Astrocyte (in vitro differentiated cells and primary cell): Measurements from ENCODE around the gene TNFRSF13B.
"Not testable (repeated sequence)": the region's sequence is repeated elsewhere in the genome, so short reads cannot be mapped to it uniquely, and the experiment has no call there.

Experiments
- CTCF ChIP-seq: IDR thresholded peaks from 2 replicates; pipeline ENCODE4 v1.5.1; 2011; ENCODE audit warnings: low read depth, mild to moderate bottlenecking, inconsistent platforms, low read length, moderate library complexity; ENCODE audit not compliant: insufficient read depth
- EZH2 ChIP-seq: IDR thresholded peaks from 2 replicates; pipeline ENCODE4 v1.6.1; 2012; ENCODE audit warnings: mild to moderate bottlenecking, low read length, inconsistent platforms; ENCODE audit not compliant: insufficient read depth

GRCh38 chr17:17009972-17010371, 38.1 kb upstream of the TNFRSF13B start:
- not testable (repeated sequence) for TF ChIP-seq CTCF, EZH2
